Measurements from ENCODE around the gene LDLRAP1.

DNA sequence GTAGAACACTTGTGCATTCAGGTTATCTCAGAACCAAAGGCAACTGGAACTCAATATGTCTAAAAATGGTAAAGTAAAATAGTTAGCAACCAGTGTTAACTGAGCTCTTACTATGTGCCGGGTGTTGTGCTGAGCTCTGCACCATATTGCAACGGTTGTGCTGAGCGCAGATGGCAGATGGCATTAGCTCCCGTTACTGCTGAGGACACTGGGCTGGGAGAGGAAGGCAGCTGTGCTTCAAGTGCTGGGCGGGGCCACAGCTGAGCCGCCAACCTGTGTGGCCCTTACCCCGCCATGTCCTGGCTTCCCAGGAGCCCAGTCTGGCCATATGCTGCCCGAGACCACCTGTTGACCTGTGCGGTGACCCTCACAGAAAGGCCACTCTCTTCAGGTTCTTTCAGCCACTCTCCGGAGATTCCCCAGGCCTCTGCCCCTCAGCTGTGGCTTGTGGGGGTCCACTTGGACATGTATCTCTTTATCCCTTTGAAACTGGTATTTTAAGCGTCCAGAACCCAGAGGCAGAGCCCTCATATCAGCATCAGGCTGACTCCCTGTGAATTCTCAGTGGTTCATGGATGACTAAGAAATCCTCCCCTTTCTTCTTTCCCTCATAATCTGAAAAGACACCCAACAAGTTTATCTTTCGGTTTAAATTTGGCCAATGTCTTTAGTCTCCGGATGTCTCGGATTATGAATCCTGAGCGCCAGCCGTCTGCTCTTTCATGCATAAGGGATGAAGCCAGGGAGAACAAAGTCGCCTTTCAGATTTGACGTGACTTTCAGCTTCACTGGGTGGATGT is 26.4 kb downstream of the LDLRAP1 start:
- TF ChIP-seq, protein P1, sequence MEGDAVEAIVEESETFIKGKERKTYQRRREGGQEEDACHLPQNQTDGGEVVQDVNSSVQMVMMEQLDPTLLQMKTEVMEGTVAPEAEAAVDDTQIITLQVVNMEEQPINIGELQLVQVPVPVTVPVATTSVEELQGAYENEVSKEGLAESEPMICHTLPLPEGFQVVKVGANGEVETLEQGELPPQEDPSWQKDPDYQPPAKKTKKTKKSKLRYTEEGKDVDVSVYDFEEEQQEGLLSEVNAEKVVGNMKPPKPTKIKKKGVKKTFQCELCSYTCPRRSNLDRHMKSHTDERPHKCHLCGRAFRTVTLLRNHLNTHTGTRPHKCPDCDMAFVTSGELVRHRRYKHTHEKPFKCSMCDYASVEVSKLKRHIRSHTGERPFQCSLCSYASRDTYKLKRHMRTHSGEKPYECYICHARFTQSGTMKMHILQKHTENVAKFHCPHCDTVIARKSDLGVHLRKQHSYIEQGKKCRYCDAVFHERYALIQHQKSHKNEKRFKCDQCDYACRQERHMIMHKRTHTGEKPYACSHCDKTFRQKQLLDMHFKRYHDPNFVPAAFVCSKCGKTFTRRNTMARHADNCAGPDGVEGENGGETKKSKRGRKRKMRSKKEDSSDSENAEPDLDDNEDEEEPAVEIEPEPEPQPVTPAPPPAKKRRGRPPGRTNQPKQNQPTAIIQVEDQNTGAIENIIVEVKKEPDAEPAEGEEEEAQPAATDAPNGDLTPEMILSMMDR (conservative IDR thresholded peaks at IDR 0.05; ENCODE audit: low read depth, low read length) = no peak
- no peak for TF ChIP-seq MXI1 (IDR thresholded peaks at IDR 0.05; ENCODE audit: borderline replicate concordance, low read depth, low read length)
- no peak for TF ChIP-seq BHLHE40 (IDR thresholded peaks at IDR 0.05; ENCODE audit: low read depth, low read length)
- TF ChIP-seq POLR2A (IDR thresholded peaks at IDR 0.05; ENCODE audit: low read depth, low read length) = no peak
- no peak for TF ChIP-seq FOS (IDR thresholded peaks at IDR 0.05; ENCODE audit: low read depth, low read length)
- TF ChIP-seq CEBPB (IDR thresholded peaks at IDR 0.05; ENCODE audit: low read depth, low read length) = no peak
